HG03439 (cell line): Measurements from ENCODE around the gene TUBGCP5.
"Not testable (repeated sequence)": the region's sequence is repeated elsewhere in the genome, so short reads cannot be mapped to it uniquely, and the experiment has no call there.

Source experiments
- ATAC-seq: cut with Tn5 transposase; IDR thresholded peaks from one replicate; pipeline ENCODE4 v1.9.1; 2021; ENCODE audit warnings: mild to moderate bottlenecking, moderate library complexity; ENCODE audit not compliant: unreplicated experiment

The TUBGCP5 gene

GRCh38 chr15:23043535-23043934, 4.2 kb upstream of the TUBGCP5 start:
- not testable (repeated sequence) for ATAC-seq

- ATAC-seq, result not testable (repeated sequence)
Measured at GRCh38 chr15:23041736-23042135, 2.4 kb upstream of the TUBGCP5 start.

DNA sequence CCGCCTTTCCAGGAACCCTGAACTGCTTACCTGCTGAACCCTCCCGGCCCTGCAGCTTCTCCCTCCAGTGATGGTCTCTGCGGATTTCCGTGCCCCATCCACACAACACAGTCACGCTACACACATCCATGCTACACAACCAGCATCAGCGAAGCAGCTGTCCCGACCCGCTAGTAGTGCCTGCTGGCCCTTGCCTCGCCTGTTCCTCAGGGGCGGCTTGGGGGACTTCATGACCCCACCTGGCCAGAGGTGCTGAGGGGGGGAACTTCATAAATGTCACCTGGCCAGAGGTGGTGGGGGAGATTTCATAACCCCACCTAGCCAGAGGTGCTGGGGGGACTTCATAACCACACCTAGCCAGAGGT, 530 bp upstream of the TUBGCP5 start:
- no peak for ATAC-seq

- ATAC-seq, result peak; percentile 6
Measured at GRCh38 chr15:23038726-23039142, 635 bp downstream of the TUBGCP5 start.

- no peak for ATAC-seq
Measured at GRCh38 chr15:23035964-23036566, 3.3 kb downstream of the TUBGCP5 start.

GRCh38 chr15:23033979-23034378, 5.4 kb downstream of the TUBGCP5 start:
- ATAC-seq, result no peak

DNA sequence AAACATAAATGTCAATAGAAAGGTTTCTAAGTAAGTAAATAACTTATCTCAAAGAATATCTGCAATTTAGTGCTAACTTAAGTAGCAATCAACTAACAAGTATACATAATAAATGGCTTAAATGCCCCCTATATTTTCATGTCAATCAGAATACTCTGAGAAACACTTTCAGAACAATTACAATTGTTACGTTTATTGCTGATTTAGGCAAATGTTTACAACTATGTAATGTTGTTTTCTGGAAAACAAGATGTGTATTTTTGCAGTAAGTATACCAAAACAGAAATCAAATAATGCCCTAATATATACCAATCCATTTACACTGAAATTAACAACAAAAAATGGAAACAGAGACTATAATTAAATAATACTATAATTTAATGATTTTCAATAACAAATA, 13.2 kb downstream of the TUBGCP5 start:
- ATAC-seq, result no peak

DNA sequence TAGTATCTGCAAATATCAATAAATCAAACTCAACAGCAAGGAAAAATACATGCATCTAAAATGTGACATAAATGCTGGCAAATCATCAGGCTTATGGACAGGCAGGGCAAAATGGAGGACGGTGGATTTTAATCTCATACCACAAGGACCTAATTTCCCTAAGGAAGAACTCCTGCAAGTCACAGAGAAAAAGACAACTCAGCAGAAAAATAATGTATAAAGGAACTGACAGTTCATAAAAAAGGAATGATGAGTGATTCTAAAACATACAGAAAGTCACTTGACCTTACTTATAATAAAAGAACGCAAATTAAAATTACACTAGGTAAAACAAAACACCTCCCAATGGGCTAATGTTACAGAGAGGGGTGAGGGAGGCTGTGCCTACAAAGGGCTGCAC, 17.2 kb downstream of the TUBGCP5 start:
- ATAC-seq, result no peak

DNA sequence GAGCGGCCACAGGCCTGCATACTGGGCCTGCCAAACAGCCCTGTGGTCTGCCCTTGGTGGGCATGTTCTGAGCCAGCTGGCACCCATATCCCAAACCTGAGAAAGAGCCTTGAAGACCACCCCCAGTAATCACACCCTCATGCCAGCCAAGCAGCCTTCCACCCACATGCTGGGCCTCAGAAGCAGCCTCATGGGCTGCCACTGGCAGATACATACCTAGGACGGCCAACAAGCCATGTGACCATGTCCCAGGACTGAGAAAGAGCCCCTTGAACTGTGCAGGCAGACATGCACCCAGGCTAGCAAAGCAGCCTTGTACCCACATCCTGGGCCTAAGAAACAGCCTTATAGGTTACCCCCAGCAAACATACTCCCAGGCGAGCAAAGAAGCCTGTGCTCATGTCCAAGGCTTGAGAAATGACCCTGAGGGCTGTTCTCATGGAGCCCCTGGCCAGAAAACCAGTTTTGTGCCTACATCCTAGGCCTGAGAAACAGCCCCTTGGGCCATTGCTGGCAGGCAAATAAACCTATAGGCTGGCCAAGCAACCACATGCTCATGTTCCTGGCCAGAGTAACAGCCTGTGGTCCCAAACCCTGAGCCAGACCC, 24.9 kb downstream of the TUBGCP5 start:
- no peak for ATAC-seq

GRCh38 chr15:23013681-23014080, 25.7 kb downstream of the TUBGCP5 start:
- no peak for ATAC-seq

GRCh38 chr15:23012616-23013015, 26.8 kb downstream of the TUBGCP5 start:
- ATAC-seq, result not testable (repeated sequence)

GRCh38 chr15:23003736-23004135, 35.6 kb downstream of the TUBGCP5 start:
- ATAC-seq, result no peak

- ATAC-seq, result no peak
Measured at GRCh38 chr15:23002920-23003319, 36.4 kb downstream of the TUBGCP5 start.

DNA sequence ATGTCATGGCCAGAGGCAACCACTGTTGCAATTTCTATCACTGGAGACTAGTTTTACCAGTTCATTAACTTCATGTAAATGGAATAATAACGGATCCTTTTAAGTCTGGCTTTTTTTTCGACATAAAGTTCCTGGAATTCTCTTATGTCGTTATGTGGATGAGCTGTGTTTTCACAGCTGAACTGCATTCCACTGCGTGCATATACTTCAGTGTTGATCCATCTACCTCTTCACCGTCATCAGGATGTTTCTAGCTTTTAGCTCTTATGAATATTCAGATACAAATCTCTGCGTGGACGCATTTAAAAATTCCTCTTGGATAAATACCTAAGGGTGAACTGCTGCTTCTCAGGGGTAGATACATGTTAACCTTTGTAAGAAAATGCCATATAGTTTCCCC, 43.6 kb downstream of the TUBGCP5 start:
- ATAC-seq, result no peak

DNA sequence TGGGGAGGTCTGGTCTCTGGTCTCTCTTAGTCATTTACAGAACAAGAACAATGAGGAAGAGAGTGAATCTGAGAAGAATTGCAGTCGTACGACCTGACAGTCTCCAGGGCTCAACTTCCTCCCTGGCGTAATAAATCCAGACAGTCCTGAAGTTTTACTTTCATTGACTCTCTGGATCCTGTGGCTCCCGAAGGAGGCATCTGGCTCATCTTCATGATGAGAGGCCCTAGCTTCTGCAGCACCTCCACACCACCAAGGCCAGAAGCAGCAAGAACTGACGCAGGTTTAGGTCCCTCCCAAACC, 47.4 kb downstream of the TUBGCP5 start:
- ATAC-seq, result no peak

GRCh38 chr15:22989576-22990477, 49.5 kb downstream of the TUBGCP5 start:
- no peak for ATAC-seq

GRCh38 chr15:22988811-22989210, 50.6 kb downstream of the TUBGCP5 start:
- ATAC-seq, result no peak

DNA sequence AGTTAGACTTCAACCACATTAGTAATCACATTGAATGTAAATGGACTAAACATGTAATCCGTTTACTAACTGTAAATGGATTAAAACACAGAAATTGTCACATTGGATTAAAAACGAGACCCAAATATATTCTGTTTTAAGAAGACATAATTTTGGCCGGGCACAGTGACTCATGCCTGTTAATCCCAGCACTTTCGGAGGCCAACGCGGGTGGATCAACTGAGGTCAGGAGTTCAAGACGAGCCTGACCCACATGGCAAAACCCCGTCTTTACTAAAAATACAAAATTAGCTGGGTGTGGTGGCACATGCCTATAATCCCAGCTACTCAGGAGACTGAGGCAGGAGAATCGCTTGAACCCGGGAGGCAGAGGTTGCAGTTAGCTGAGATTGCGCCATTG, 57.4 kb downstream of the TUBGCP5 start:
- not testable (repeated sequence) for ATAC-seq

GRCh38 chr15:22981051-22981840, 58.1 kb downstream of the TUBGCP5 start:
- ATAC-seq, result no peak

DNA sequence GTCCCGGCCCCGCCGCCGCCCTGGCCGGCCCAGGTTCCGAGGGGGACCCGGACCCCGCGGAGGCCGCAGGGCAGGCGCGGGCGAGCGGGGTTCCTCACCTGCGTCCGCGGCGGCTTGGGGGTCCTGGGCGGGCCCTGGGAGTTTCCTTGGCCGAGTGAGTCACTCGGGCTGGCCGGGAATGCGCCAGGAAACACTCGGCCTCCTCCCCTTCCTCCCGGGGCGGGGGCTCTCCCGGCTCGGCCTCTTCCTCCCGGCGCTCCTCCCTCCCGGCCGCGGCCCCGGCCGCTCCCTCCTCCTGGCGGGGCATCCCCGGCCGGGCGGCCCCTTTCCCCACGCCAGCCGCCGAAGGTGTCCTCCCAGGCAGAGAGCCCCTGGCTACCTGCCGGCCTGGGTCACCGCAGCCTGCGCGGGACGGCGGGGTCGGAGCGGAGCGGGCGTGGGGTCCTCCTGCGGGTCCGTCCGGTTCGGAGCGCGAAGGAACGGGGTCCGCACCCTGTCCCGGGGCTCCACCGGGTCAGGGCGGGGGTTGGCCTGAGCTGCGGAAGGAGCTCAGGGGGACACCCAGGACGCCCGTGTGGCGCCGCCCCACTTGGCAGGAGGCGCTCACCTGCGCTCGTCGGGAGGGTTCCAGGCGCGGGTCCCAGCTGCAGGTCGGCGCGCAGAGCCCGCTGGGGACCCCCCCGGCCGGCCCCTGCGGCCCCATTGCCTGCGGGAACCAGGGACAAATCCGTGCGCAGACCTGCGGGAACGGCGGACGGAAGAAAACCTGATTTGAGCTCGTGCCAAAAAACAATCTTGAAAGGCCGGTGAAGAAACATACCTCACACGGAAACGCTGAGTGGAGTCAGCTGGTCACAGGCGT, 58.9 kb downstream of the TUBGCP5 start, which contains the start of gene CYFIP1:
CYFIP1 (minus strand) TSS at position 180 of the 862 bp plus-strand sequence. CDS start 33,083 bp downstream, outside the sequence.
- ATAC-seq, result peak; percentile 38
